ENCODE results near the gene C3AR1. TPM values are rescaled to one million over a fixed set of nuclear protein-coding genes. Genes with fewer than 3 reads are reported as not detected.

Gene C3AR1
- total RNA-seq, 4 donors from 2014 or later, result 4.9 to 18.7 (median 9.0) TPM

GRCh38 chr12:8045952-8046944, 19.9 kb downstream of the C3AR1 start:
- Histone ChIP-seq H3K27me3 (no peaks in the 10 kb centered on the region), H3K4me3 (no peak overlapping the region), H3K36me3 (peaks cover 78 to 98% (median 95%) of the 10 kb centered on the region in 4 donors), H3K4me1 (peaks cover 0 to 8% (median 2%) of the 10 kb centered on the region in 4 donors), H3K9me3 (no peaks in the 10 kb centered on the region), H3K27ac (replicated peaks in 1 of 4) (no peak overlapping the region)
- no peak for TF ChIP-seq POLR2AphosphoS5 (IDR thresholded peaks at IDR 0.05)
- TF ChIP-seq CTCF (IDR thresholded peaks at IDR 0.05), result peak; percentile 74 to 89 (median 79)
- 42% methylated on average over 8 of the region's 8 CpGs for WGBS
- no peak for DNase-seq (ENCODE audit: extremely low spot score)
- intact Hi-C loops (cut with DNase I), result no loop called here

GRCh38 chr12:8040791-8041190, 25.4 kb downstream of the C3AR1 start:
- H3K27me3 ChIP-seq, result no peaks in the 10 kb centered on the region
- no peak for DNase-seq (ENCODE audit: extremely low spot score)
- peaks cover 46 to 69% (median 63%) of the 10 kb centered on the region in 4 donors for H3K36me3 ChIP-seq
- TF ChIP-seq POLR2A (IDR thresholded peaks at IDR 0.05; ENCODE audit: low read depth), result no peak
- no peak for TF ChIP-seq CTCF (IDR thresholded peaks at IDR 0.05)
- no peak for TF ChIP-seq EP300 (IDR thresholded peaks at IDR 0.05)
- no peak for TF ChIP-seq POLR2AphosphoS5 (IDR thresholded peaks at IDR 0.05)
- intact Hi-C loops (cut with DNase I), result no loop called here
- 86% methylated on average over 1 of the region's 1 CpG for WGBS
- H3K4me1 ChIP-seq, result peaks cover 41 to 46% (median 42%) of the 10 kb centered on the region in 4 donors
- H3K4me3 ChIP-seq, result no peak overlapping the region
- no peak overlapping the region for H3K27ac ChIP-seq (replicated peaks in 1 of 4)
- H3K9me3 ChIP-seq, result no peaks in the 10 kb centered on the region

- Histone ChIP-seq H3K4me1 (peaks cover 60 to 64% (median 62%) of the 10 kb centered on the region in 4 donors), H3K27me3 (no peaks in the 10 kb centered on the region), H3K27ac (replicated peaks in 1 of 4) (peak overlapping the region; percentile 98 to 99 (median 99)), H3K36me3 (peaks cover 25 to 48% (median 42%) of the 10 kb centered on the region in 4 donors), H3K9me3 (no peaks in the 10 kb centered on the region), H3K4me3 (peak overlapping the region; percentile 32 to 49 (median 34))
- no peak for DNase-seq (ENCODE audit: extremely low spot score)
- 7% methylated on average over 7 of the region's 13 CpGs for WGBS
- intact Hi-C loops (cut with DNase I), result loop anchor here (5.0 kb wide), 1 partner anchor 39 kb away; no protein-coding TSS in a partner anchor
- TF ChIP-seq EP300 (IDR thresholded peaks at IDR 0.05) (no peak), POLR2AphosphoS5 (IDR thresholded peaks at IDR 0.05) (peak in 1 of 2 donors; percentile 48)
These were observed 27.5 kb downstream of the C3AR1 start for GRCh38 chr12:8038659-8039114.

- peaks cover 61 to 68% (median 65%) of the 10 kb centered on the region in 4 donors for H3K4me1 ChIP-seq
- TF ChIP-seq POLR2A (IDR thresholded peaks at IDR 0.05; ENCODE audit: low read depth) (no peak), CTCF (IDR thresholded peaks at IDR 0.05) (no peak), POLR2AphosphoS5 (IDR thresholded peaks at IDR 0.05) (no peak), EP300 (IDR thresholded peaks at IDR 0.05) (no peak)
- peak overlapping the region; percentile 98 to 99 (median 99) for H3K27ac ChIP-seq (replicated peaks in 1 of 4)
- WGBS, result 46% methylated on average over 6 of the region's 6 CpGs
- peaks cover 22 to 41% (median 35%) of the 10 kb centered on the region in 4 donors for H3K36me3 ChIP-seq
- no peak for DNase-seq (ENCODE audit: extremely low spot score)
- H3K9me3 ChIP-seq, result no peaks in the 10 kb centered on the region
- H3K27me3 ChIP-seq, result no peaks in the 10 kb centered on the region
- intact Hi-C loops (cut with DNase I), result loop anchor here (5.0 kb wide), 1 partner anchor 39 kb away; no protein-coding TSS in a partner anchor
- H3K4me3 ChIP-seq, result peak overlapping the region in 1 of 4 donors; percentile 33
These were observed 28.2 kb downstream of the C3AR1 start for GRCh38 chr12:8037947-8038346.
